SW480 (cell line): Measurements from ENCODE around the gene HEXD.
A peak's percentile ranks its signal among the peaks of the same experiment; 100 is the strongest.
"Not testable (repeated sequence)": the region's sequence is repeated elsewhere in the genome, so short reads cannot be mapped to it uniquely, and the experiment has no call there.

ENCODE experiments used
- DNase-seq: peaks from one replicate; pipeline ENCODE4 v3.0.0-alpha.2; 2016; ENCODE audit warnings: low spot score

HEXD gene

GRCh38 chr17:82418001-82418986 is at the start of gene HEXD, which contains the start of gene OGFOD3:
HEXD (plus strand) TSS chr17:82418347; CDS start chr17:82419800, 1,453 bp downstream.
OGFOD3 (minus strand) TSS chr17:82418586; CDS start chr17:82418485, 101 bp downstream.
- peak; percentile 83 for DNase-seq

- no peak for DNase-seq
These were observed 48.9 kb upstream of the HEXD start for GRCh38 chr17:82369211-82369610.

DNA sequence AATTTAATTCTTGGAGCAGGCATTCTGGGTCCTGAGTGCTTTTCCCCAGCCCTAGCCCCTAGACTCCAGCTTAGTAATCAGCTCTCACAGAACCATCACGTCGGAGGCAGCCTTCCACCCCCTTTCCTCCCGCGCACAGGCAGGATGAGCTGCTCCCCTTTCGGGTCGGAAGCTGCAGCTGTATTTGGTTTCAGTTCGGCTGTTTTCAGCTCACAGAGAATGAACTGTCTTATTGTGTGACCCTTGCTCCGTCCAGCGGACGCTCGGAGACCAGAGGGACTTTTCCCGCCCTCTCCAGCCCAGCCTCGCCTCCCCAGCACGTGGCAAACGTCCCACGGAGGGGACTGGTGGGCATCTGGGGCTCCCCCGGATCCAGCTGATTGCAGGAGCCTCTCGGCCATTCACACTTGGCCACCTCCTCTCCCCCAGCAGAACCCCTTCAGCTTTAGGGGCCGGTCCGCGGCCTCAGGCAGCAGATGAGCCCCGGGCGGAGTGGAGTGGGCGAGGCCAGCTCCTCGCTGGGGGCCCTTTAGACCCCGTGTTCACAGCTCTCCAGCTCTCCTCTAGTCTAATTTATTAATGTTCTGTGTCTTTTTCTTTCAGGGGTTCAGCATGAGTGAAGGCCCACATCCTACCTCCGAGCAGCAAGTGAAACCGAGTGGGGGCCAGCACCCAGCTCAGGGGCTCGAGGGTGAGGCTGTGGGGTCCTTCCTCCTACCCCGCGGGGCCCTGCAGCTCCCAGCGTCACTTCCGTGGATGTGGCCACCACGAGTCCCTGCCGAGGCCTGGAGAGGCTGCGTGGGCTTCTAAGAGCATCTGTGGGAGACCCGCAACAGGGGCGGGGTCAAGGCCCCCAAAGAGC is 47.4 kb upstream of the HEXD start:
- DNase-seq: no peak

- no peak for DNase-seq
These were observed 46.6 kb upstream of the HEXD start, which contains the start of gene UTS2R for GRCh38 chr17:82371333-82372248. UTS2R (plus strand) TSS chr17:82371765; CDS start chr17:82374325, 2,560 bp downstream.

DNA sequence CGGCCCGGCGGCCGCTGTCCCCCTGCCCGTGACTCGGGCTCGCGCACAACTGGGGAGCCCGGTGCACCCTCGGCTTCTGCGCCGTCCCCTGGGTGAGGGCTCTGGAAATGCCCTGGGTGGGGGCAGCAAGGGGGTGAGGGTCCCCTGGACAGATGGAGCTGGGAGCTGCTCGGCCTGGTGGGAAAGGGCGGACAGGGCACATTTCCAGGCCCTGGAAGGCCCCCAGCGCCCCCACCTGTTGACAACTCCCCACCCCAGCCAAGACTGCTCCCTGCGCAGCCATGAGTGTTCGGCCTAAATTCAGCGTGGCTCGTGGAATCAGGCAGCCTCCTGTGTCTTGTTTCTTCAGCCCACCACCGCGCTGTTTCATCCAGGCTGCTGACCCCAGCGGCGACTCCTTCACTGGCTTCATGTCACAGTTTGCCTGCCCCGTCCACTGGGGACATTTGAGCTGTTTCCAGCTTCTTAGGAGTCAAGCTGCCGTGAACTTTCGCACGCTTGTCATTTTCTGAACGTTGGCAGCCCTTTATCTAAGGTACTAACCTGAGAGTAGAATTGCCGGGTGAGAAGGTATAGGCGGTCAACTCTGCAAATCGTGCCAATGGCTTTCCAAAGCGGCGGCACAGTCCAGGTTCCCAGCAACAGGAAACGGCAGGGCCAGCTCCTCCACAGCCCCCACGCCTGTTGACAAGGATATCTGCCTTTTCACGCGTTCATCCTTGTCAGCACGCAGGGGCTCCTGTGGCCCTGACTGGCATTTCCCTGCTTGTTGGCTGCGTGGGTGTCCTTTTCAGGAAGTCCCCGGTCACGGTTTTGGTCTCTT is 45.7 kb upstream of the HEXD start:
- no peak for DNase-seq

GRCh38 chr17:82373072-82373452 is 45.1 kb upstream of the HEXD start:
- DNase-seq: not testable (repeated sequence)

DNA sequence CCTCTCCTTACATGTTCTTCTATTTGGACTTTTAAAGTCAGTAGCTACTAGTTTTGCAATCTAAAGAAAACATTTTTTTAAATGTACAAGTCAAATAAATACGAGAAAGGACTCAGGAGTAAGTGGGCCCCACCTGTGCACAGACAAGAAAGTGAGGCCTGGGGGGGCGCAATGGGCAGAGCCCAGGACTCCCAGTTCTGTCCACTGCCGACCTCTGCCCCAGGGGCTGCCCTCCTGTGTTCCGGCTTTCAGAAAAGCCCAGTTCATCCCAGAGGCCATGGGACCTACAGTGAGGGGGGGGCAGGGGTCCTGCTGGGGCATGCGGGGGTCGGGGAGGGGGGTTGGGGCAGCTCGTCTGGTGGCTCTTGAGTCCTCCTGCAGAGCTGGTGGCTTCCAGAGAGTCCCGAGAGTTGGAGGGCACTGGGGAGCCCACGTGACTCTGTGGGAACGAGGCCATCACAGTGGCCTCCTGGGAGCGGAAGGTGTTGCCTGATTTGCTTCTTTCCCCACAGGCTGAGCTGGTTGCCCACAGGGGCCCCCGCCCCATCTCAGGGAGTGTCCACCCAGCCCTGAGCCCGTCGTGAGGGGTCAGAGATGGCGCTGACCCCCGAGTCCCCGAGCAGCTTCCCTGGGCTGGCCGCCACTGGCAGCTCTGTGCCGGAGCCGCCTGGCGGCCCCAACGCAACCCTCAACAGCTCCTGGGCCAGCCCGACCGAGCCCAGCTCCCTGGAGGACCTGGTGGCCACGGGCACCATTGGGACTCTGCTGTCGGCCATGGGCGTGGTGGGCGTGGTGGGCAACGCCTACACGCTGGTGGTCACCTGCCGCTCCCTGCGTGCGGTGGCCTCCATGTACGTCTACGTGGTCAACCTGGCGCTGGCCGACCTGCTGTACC is 44.2 kb upstream of the HEXD start:
- DNase-seq: no peak

DNA sequence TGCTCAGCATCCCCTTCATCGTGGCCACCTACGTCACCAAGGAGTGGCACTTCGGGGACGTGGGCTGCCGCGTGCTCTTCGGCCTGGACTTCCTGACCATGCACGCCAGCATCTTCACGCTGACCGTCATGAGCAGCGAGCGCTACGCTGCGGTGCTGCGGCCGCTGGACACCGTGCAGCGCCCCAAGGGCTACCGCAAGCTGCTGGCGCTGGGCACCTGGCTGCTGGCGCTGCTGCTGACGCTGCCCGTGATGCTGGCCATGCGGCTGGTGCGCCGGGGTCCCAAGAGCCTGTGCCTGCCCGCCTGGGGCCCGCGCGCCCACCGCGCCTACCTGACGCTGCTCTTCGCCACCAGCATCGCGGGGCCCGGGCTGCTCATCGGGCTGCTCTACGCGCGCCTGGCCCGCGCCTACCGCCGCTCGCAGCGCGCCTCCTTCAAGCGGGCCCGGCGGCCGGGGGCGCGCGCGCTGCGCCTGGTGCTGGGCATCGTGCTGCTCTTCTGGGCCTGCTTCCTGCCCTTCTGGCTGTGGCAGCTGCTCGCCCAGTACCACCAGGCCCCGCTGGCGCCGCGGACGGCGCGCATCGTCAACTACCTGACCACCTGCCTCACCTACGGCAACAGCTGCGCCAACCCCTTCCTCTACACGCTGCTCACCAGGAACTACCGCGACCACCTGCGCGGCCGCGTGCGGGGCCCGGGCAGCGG is 43.4 kb upstream of the HEXD start:
- DNase-seq: no peak

DNA sequence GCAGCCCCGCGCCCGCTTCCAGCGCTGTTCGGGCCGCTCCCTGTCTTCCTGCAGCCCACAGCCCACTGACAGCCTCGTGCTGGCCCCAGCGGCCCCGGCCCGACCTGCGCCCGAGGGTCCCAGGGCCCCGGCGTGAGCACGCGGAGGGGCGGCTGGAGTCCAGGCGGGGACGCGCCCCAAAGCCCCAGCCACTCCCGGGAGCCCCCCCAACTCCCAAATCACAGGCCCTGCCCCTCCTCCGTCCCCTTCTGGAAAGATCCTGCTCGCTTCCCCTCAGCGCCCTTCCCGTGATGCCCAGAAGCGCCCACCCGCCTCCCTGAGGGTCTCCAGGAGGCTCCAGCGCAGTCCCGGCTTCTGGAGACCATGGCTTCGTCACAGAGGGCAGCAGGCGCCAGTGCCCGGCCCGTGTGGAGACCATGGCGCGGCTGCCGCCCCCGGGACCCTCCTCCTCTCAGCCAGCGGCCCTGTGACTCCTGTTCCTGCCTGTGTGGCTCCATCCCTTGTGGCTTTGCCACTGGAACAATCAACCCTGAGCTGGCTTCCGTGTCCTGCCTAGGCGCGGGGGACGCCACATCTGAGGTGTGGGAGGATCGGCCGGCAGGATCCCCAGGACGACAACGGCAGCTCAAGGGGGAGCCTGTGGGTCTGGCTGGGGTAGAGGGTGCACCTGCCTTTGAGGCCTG is 42.6 kb upstream of the HEXD start:
- DNase-seq: no peak

DNA sequence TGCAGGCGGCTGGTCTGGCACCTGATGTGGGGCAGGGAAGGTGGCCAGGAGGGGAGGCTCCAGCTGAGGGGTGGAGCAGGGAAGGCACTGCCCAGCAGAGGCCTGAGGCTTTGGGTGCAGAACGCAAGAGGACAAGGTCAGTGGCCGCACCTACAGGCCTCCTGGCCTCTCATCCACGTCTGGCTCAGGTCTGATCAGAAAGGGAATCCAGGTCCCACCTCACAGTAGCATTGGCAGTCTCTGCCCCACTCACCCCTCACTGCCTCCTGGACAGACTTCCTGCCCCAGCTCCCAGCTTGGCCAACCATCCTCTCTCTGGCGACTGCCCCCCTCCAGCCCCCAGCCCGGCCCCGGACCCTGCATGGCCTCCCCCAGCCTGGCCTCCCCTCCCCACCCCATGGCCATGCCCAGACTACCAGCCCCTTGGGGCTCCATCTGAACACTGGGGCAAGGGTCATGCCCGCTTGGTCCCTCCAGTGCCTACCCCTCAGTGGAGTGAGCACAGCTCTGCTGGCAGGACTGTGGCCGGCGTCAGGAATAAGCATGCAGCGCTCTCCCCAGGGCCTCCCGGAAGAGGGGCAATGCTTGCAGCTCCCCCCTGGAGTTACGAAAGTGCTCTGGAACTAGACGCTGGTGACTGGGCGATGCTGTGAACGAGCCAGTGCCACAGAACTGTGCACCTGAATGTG is 42.0 kb upstream of the HEXD start:
- DNase-seq: no peak

GRCh38 chr17:82377294-82377693 is 40.9 kb upstream of the HEXD start:
- not testable (repeated sequence) for DNase-seq

DNA sequence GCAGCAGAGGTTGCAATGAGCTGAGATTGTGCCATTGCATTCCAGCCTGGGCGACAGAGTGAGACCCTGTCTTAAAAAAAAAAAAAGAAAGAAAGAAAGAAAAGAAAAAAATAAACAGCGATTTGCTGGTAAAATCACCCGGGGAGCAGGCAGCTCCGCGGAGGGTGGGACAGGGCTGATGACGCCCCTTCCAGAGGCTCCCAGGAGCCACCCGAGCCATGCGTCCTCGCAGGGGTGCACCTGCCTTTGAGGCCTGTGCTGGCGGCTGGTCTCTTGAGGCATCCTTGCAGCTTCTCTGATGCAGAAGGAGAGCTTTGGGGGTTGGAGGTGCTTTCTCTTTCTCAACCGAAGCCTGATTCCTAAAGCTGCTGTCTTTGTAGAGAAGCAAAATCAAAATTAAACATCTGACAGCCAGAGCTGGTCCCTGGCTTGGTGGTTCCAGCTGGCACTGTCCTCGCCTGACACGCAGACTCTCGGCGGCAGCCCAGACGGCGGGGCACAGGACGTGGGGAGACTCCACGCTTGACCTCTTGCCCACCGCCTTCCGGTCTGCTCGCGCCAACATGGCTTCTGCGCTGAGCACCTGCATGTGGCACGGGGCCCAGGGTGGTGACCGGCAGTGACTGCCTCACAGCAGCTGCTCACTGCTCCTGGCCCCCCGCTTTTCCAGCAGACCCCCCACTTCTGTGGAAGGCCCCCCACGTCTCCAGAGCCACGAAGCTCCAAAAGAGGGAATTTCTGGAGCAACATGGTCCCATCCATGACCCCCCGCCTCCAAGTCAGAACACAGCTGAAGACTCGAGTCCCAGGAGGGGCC is 40.0 kb upstream of the HEXD start:
- DNase-seq: no peak

DNA sequence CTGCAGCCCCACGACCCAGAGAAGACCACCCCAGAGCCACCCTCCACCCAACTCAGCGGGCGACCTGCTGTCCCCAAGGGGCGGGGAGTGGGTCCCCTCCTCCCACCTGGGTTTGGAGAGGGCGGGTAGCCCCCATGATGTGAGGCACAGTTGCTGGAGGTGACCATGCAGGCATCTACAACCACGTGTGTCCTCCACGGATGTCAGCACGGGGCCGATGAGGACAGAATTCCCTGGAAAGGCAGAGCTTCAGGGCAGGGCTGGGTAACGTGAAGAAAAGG is 39.5 kb upstream of the HEXD start:
- DNase-seq: no peak

DNA sequence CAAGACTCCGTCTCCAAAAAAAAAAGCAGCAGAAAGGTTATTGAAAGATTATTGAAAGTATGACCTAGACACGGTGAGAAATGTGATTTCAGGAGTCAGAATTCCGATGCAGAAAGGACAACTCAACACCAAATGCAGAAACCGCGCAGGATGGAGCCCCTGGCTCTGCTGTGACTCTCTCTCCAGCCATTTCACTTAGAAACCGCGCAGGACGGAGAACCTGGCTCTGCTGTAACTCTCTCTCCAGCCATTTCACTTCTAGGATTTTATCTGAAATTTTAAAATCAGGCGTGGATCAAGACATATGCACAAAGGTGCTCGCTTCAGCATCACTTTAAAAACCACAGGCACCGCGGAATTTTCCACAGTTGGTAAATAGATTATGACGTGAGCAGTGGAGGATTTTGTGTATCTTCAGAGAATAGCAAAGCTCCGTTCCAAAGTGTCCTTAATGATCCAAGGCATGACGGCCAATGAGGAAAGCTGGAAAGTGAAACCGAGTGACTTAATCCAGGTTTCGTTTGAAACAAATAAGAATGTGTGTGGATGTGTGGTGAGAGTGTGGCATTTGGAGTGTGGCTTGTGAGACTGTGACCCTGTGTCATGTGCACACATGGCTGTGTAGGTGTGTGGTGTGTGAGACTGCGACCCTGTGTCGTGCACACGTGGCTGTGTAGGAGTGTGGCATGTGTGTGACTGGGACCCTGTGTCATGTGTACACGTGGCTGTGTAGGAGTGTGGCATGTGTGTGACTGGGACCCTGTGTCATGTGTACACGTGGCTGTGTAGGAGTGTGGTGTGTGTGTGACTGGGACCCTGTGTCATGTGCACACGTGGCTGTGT is 37.1 kb upstream of the HEXD start:
- DNase-seq: peak; percentile 36

GRCh38 chr17:82381703-82382009 is 36.5 kb upstream of the HEXD start:
- DNase-seq: not testable (repeated sequence)

GRCh38 chr17:82382220-82382932 is 35.8 kb upstream of the HEXD start:
- not testable (repeated sequence) for DNase-seq
